ENCODE measurements around the gene CUL9.
A peak's percentile ranks its signal among the peaks of the same experiment; 100 is the strongest.

The CUL9 gene

DNA sequence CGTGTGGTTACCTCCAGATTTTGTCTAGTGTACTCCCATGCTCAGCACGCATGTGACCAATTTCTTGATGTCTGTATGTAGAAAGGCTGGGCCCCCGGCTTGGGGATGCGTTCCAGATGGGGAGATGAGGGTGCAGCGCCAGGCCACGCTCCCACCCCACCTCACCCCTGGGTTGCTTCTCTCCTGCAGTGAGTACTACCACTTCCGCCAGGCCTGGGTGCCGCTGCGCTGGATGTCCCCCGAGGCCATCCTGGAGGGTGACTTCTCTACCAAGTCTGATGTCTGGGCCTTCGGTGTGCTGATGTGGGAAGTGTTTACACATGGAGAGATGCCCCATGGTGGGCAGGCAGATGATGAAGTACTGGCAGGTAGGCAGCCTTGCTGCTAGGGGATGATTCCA, 22.4 kb upstream of the CUL9 start:
- Mint-ChIP-seq H3K27me3 (ENCODE audit: low read depth) (no peaks in the 10 kb centered on the region), H3K27ac (no peak overlapping the region), H3K4me1 (ENCODE audit: low read depth) (no peaks in the 10 kb centered on the region), H3K36me3 (ENCODE audit: low read depth) (no peaks in the 10 kb centered on the region), H3K4me3 (no peak overlapping the region), H3K9me3 (no peaks in the 10 kb centered on the region)
- no peak for DNase-seq (ENCODE audit: low spot score)

DNA sequence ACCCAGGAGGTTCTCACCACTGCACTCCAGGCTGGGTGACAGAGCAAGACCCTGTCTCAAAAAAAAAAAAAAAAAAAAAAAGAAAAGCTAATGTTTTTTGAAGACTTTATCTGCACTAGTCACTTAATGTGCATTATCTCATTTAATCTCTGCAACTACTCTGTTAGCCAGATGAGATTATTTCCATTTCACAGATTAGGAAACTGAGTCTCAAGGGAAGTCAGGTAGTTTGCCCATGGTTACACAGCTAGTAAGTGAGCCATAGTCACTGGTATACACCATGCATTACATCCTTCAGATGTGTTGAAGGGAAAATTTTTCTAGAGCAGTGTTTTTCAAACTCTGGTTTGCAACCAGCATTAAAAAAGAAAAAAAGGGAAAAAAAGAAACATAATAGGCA, 18.1 kb upstream of the CUL9 start:
- Mint-ChIP-seq H3K9me3 (no peaks in the 10 kb centered on the region), H3K4me1 (ENCODE audit: low read depth) (no peaks in the 10 kb centered on the region), H3K36me3 (ENCODE audit: low read depth) (no peaks in the 10 kb centered on the region), H3K27ac (no peak overlapping the region), H3K27me3 (ENCODE audit: low read depth) (no peaks in the 10 kb centered on the region), H3K4me3 (no peak overlapping the region)
- no peak for DNase-seq (ENCODE audit: low spot score)

GRCh38 chr6:43170417-43170930, 11.5 kb upstream of the CUL9 start:
- H3K27ac Mint-ChIP-seq = peak overlapping the region; percentile 96
- peak overlapping the region; percentile 92 for H3K4me3 Mint-ChIP-seq
- H3K36me3 Mint-ChIP-seq (ENCODE audit: low read depth) = peaks cover 16% of the 10 kb centered on the region
- H3K27me3 Mint-ChIP-seq (ENCODE audit: low read depth) = no peaks in the 10 kb centered on the region
- H3K4me1 Mint-ChIP-seq (ENCODE audit: low read depth) = peaks cover 34% of the 10 kb centered on the region
- DNase-seq (ENCODE audit: low spot score) = no peak
- H3K9me3 Mint-ChIP-seq = no peaks in the 10 kb centered on the region

DNA sequence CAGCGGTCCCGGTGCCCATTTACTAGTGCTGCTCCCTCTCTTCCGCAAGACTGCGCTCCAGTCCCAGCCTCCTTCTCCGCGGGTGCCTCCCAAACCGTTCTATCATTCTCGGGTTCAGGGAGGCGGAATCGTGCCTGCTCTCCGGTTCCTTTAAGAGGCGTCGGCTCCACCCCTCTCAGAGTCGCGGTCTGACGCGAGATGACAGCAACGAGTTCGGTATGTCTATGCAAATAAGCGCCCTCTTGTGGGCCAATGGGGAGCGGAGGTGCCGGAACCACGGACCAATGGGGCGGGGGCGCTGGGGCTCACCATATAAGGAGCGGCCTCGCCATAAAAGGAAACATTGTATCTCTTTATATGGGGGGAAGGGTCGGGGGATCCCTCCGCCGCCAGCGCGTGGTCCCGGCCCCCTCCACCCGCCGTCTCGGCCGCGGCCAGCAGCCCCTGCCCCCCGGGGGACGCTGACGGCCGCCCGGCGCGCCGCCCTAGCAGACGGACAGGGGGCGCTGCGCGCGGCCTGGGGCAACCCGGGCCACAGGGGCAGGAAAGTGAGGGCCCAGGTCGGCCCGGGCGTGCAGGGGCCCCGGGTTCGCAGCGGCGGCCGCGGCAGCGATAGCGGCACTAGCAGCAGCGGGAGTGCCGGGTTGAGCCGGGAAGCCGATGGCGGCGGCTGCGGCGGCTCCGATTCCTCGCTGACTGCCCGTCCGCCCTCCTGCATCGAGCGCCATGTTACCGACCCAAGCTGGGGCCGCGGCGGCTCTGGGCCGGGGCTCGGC, 10.9 kb upstream of the CUL9 start, which contains the start of gene SRF:
SRF (plus strand) TSS at position 339 of the 776 bp plus-strand sequence; CDS start at position 727, 388 bp downstream.
- peak within 1 kb of the TSS; percentile 96 for H3K27ac Mint-ChIP-seq
- H3K27me3 Mint-ChIP-seq (ENCODE audit: low read depth) = no peaks in the 10 kb centered on the region
- H3K4me3 Mint-ChIP-seq = peak within 1 kb of the TSS; percentile 98
- H3K36me3 Mint-ChIP-seq (ENCODE audit: low read depth) = peaks cover 21% of the 10 kb centered on the region
- no peaks in the 10 kb centered on the region for H3K9me3 Mint-ChIP-seq
- DNase-seq (ENCODE audit: low spot score) = peak; percentile 99
- peaks cover 36% of the 10 kb centered on the region for H3K4me1 Mint-ChIP-seq (ENCODE audit: low read depth)

DNA sequence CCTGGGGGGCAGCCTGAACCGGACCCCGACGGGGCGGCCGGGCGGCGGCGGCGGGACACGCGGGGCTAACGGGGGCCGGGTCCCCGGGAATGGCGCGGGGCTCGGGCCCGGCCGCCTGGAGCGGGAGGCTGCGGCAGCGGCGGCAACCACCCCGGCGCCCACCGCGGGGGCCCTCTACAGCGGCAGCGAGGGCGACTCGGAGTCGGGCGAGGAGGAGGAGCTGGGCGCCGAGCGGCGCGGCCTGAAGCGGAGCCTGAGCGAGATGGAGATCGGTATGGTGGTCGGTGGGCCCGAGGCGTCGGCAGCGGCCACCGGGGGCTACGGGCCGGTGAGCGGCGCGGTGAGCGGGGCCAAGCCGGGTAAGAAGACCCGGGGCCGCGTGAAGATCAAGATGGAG, 10.3 kb upstream of the CUL9 start:
- Mint-ChIP-seq H3K36me3 (ENCODE audit: low read depth) (peaks cover 27% of the 10 kb centered on the region), H3K9me3 (no peaks in the 10 kb centered on the region), H3K27ac (peak overlapping the region; percentile 80), H3K4me3 (peak overlapping the region; percentile 98), H3K27me3 (ENCODE audit: low read depth) (no peaks in the 10 kb centered on the region), H3K4me1 (ENCODE audit: low read depth) (peaks cover 38% of the 10 kb centered on the region)
- DNase-seq (ENCODE audit: low spot score) = peak; percentile 21

- Mint-ChIP-seq H3K4me1 (ENCODE audit: low read depth) (peaks cover 38% of the 10 kb centered on the region), H3K36me3 (ENCODE audit: low read depth) (peaks cover 28% of the 10 kb centered on the region), H3K27ac (peak overlapping the region; percentile 84), H3K4me3 (peak overlapping the region; percentile 98), H3K27me3 (ENCODE audit: low read depth) (no peaks in the 10 kb centered on the region), H3K9me3 (no peaks in the 10 kb centered on the region)
- peak; percentile 56 for DNase-seq (ENCODE audit: low spot score)
Observed at GRCh38 chr6:43172104-43173007, 9.6 kb upstream of the CUL9 start.

DNA sequence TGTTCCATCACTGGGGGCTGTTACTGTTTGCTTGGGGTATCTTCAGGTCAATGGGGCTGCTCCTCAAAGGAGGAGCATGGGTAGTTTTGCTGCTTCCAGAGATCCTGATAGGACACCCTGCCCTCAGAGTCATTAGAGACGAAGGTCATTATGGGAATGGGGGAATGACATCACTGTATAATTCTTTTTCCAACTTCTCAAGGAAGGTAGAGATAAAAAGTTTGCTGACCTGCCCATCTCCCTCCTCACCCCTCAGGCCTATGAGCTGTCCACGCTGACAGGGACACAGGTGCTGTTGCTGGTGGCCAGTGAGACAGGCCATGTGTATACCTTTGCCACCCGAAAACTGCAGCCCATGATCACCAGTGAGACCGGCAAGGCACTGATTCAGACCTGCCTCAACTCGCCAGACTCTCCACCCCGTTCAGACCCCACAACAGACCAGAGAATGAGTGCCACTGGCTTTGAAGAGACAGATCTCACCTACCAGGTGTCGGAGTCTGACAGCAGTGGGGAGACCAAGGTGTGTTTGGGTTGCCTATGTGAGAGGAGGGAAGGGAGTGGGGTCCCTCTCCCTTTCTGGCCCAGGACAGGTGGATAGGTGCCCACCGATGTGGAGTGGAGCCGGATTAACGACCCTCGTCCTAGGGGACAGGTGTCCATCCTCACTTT, 8.3 kb upstream of the CUL9 start:
- no peak for DNase-seq (ENCODE audit: low spot score)
- Mint-ChIP-seq H3K27me3 (ENCODE audit: low read depth) (no peaks in the 10 kb centered on the region), H3K4me1 (ENCODE audit: low read depth) (peaks cover 38% of the 10 kb centered on the region), H3K4me3 (peak overlapping the region; percentile 98), H3K27ac (peak overlapping the region; percentile 84), H3K36me3 (ENCODE audit: low read depth) (peaks cover 37% of the 10 kb centered on the region), H3K9me3 (no peaks in the 10 kb centered on the region)

GRCh38 chr6:43174263-43175112, 7.5 kb upstream of the CUL9 start:
- H3K27me3 Mint-ChIP-seq (ENCODE audit: low read depth) = no peaks in the 10 kb centered on the region

DNA sequence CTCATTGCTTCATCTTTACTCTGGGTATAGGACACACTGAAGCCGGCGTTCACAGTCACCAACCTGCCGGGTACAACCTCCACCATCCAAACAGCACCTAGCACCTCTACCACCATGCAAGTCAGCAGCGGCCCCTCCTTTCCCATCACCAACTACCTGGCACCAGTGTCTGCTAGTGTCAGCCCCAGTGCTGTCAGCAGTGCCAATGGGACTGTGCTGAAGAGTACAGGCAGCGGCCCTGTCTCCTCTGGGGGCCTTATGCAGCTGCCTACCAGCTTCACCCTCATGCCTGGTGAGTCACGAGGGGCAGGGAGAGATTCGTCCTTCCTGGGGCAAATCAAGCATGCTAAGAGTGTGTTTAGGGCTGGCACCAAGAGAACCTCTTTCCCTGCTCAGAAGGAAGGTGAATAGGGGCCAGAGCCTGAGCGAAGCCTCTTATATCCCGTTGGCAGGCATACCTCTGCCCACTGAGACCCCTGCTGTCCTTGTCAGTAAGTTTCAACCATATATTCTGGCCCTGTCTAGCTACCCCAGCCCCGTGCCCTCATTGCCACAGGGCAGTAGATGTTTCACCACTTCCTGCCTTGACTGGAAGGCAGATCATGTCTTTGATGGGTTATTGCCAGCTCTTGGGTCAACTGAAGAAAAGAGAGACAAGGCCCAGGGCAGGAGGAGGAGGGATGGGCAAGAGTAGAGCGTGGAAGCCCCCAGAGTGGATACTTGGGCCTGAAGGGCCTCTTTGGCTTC, 6.1 kb upstream of the CUL9 start:
- Mint-ChIP-seq H3K9me3 (no peaks in the 10 kb centered on the region), H3K36me3 (ENCODE audit: low read depth) (peaks cover 41% of the 10 kb centered on the region), H3K4me1 (ENCODE audit: low read depth) (peaks cover 32% of the 10 kb centered on the region), H3K27ac (peak overlapping the region; percentile 63), H3K27me3 (ENCODE audit: low read depth) (no peaks in the 10 kb centered on the region), H3K4me3 (no peak overlapping the region)
- DNase-seq (ENCODE audit: low spot score) = no peak

More at GRCh38 chr6:43174263-43175112, 7.5 kb upstream of the CUL9 start:
- peak; percentile 97 for DNase-seq (ENCODE audit: low spot score)
- H3K9me3 Mint-ChIP-seq = no peaks in the 10 kb centered on the region
- peaks cover 38% of the 10 kb centered on the region for H3K4me1 Mint-ChIP-seq (ENCODE audit: low read depth)
- peak overlapping the region; percentile 98 for H3K4me3 Mint-ChIP-seq
- peak overlapping the region; percentile 75 for H3K27ac Mint-ChIP-seq
- H3K36me3 Mint-ChIP-seq (ENCODE audit: low read depth) = peaks cover 41% of the 10 kb centered on the region

- peak overlapping the region; percentile 63 for H3K27ac Mint-ChIP-seq
- DNase-seq (ENCODE audit: low spot score) = no peak
- peaks cover 35% of the 10 kb centered on the region for H3K4me1 Mint-ChIP-seq (ENCODE audit: low read depth)
- H3K9me3 Mint-ChIP-seq = no peaks in the 10 kb centered on the region
- no peaks in the 10 kb centered on the region for H3K27me3 Mint-ChIP-seq (ENCODE audit: low read depth)
- H3K4me3 Mint-ChIP-seq = no peak overlapping the region
- peaks cover 41% of the 10 kb centered on the region for H3K36me3 Mint-ChIP-seq (ENCODE audit: low read depth)
Observed at GRCh38 chr6:43176423-43176786, 5.6 kb upstream of the CUL9 start.

DNA sequence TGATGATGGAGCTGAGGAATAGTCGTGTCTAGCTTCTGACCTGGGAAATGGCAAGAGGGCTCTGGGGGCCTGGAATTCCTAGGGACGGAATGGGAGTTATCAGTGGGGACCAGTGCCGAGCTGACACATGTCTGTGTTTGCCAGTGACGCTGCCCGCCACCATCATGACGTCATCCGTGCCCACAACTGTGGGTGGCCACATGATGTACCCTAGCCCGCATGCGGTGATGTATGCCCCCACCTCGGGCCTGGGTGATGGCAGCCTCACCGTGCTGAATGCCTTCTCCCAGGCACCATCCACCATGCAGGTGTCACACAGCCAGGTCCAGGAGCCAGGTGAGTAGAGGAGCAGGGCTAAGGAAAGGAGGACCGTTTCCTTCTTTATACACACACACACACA, 3.8 kb upstream of the CUL9 start:
- Mint-ChIP-seq H3K4me1 (ENCODE audit: low read depth) (peaks cover 36% of the 10 kb centered on the region), H3K27ac (no peak overlapping the region), H3K36me3 (ENCODE audit: low read depth) (peaks cover 42% of the 10 kb centered on the region), H3K4me3 (no peak overlapping the region), H3K27me3 (ENCODE audit: low read depth) (no peaks in the 10 kb centered on the region), H3K9me3 (no peaks in the 10 kb centered on the region)
- no peak for DNase-seq (ENCODE audit: low spot score)

DNA sequence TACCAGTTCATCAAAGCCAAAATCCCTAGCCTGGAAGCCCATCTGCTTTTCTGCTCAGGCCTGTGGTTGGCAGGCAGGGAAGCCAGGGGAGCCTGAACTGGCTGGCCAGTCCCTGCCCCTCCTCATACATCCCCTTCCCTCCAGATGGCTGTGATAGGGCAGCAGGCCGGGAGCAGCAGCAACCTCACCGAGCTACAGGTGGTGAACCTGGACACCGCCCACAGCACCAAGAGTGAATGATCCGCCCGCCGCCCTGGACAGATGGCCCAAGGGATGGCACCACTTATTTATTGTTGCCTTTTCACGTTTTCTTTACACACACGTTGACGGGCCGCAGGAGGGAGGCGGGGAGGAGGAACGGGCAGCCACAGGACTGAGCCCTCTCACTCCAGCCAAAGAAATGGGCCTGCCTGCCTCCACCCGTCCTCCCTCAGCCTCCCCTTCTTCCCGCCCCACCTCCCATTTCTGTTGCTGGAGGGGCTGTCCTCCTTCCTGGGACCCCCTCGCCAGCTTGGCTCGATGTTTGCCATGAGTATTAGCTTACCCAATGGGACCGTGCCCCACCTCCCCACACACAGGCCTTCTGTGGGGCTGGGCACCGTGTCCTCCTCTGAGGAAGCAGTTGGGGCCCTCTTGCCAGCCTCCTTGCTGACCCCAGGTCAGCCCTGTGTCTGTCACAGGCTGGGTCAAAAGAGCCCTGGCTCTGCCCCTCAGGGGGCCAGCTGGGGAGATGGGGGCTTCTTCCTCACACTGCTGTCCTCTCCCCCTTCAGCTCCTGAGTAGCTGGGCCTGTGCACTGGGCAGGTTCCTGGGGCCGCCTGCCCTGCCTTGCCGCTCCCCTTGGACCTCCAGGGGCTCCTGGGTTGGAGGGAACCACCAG, 2.8 kb upstream of the CUL9 start:
- Mint-ChIP-seq H3K9me3 (no peaks in the 10 kb centered on the region), H3K27me3 (ENCODE audit: low read depth) (no peaks in the 10 kb centered on the region), H3K27ac (no peak overlapping the region), H3K4me3 (no peak overlapping the region), H3K4me1 (ENCODE audit: low read depth) (peaks cover 35% of the 10 kb centered on the region), H3K36me3 (ENCODE audit: low read depth) (peaks cover 45% of the 10 kb centered on the region)
- no peak for DNase-seq (ENCODE audit: low spot score)

Data from T-helper 2 cell treated with Interferon-gamma antibody and Interleukin-4, amounts not matched to agents 5 μg/mL and 100 μg/mL, for 36 hours (primary cell).